Tibial artery (tissue), 4 donors: ENCODE results near the gene MAML2.

Source experiments
- DNase-seq, 2 donors: peaks; one replicate each; pipeline ENCODE4 v3.0.0-alpha.2; 2019
- H3K27ac ChIP-seq, 2 donors: fragments of 200-600 bp; sonication (generic) in 1 of 2; 1 replicate in 1 of 2; 2 replicates in 1 of 2; pipeline ENCODE4 v1.5.1; 2018 to 2019; ENCODE audit warnings: mild to moderate bottlenecking in 1 of 2
- H3K27me3 ChIP-seq, 2 donors: fragments of 200-600 bp; sonication (generic) in 1 of 2; one replicate each; pipeline versions ENCODE4 v1.5.1 to v1.6.0; 2016 to 2019
- H3K36me3 ChIP-seq, 3 donors: fragments of 200-600 bp; sonication (generic) in 2 of 3; one replicate each; pipeline ENCODE4 v1.5.1; 2016 to 2019; ENCODE audit warnings: mild to moderate bottlenecking in 2 of 3
- H3K4me1 ChIP-seq, 4 donors: fragments of 200-600 bp; sonication (generic) in 2 of 4; 1 replicate in 3 of 4; 2 replicates in 1 of 4; pipeline ENCODE4 v1.5.1; 2016 to 2019
- H3K4me3 ChIP-seq, 2 donors: fragments of 200-600 bp; sonication (generic) in 1 of 2; 1 replicate in 1 of 2; 2 replicates in 1 of 2; pipeline ENCODE4 v1.5.1; 2018 to 2019; ENCODE audit warnings: mild to moderate bottlenecking in 2 of 2
- H3K9me3 ChIP-seq, 3 donors: fragments of 200-600 bp; sonication (generic) in 1 of 3; one replicate each; pipeline ENCODE4 v1.5.1; 2016 to 2019
- CTCF ChIP-seq, 2 experiments: fragments of 200-600 bp in 1 of 2; fragments of 450-650 bp in 1 of 2; IDR thresholded peaks; one replicate each; pipeline ENCODE4 v1.5.1; 2017 to 2019; ENCODE audit warnings: antibody characterized with exemption in 2 of 2, mild to moderate bottlenecking in 1 of 2, moderate library complexity in 1 of 2
- intact Hi-C: fragments of 100-400 bp; cut with DNase I; formaldehyde crosslinking; loops from one replicate; pipeline ENCODE4 v1.15.0; 2023; ENCODE audit warnings: low total_unique reads

MAML2 gene

GRCh38 chr11:96282625-96283220, 60.3 kb downstream of the MAML2 start:
- no peaks in the 10 kb centered on the region for H3K27me3 ChIP-seq
- intact Hi-C loops, result no loop called here
- no peak for TF ChIP-seq CTCF (IDR thresholded peaks at IDR 0.05)
- no peak for DNase-seq
- no peaks in the 10 kb centered on the region for H3K9me3 ChIP-seq
- no peak overlapping the region for H3K27ac ChIP-seq
- H3K4me3 ChIP-seq, result no peak overlapping the region
- no peaks in the 10 kb centered on the region for H3K36me3 ChIP-seq
- H3K4me1 ChIP-seq, result peaks cover 0 to 26% (median 9%) of the 10 kb centered on the region in 4 donors

- Histone ChIP-seq H3K27me3 (no peaks in the 10 kb centered on the region), H3K36me3 (no peaks in the 10 kb centered on the region), H3K4me1 (peaks cover 0 to 29% (median 9%) of the 10 kb centered on the region in 4 donors), H3K4me3 (no peak overlapping the region), H3K27ac (no peak overlapping the region), H3K9me3 (no peaks in the 10 kb centered on the region)
- no peak for DNase-seq
- TF ChIP-seq CTCF (IDR thresholded peaks at IDR 0.05), result no peak
- intact Hi-C loops, result no loop called here
Observed at GRCh38 chr11:96280444-96280843, 62.6 kb downstream of the MAML2 start.

- Histone ChIP-seq H3K9me3 (no peaks in the 10 kb centered on the region), H3K27me3 (no peaks in the 10 kb centered on the region), H3K36me3 (no peaks in the 10 kb centered on the region), H3K27ac (no peak overlapping the region), H3K4me1 (peaks cover 0 to 26% (median 9%) of the 10 kb centered on the region in 4 donors), H3K4me3 (no peak overlapping the region)
- TF ChIP-seq CTCF (IDR thresholded peaks at IDR 0.05), result no peak
- intact Hi-C loops, result no loop called here
- DNase-seq, result no peak
Observed at GRCh38 chr11:96279896-96280290, 63.1 kb downstream of the MAML2 start.

GRCh38 chr11:96279018-96279895, 63.7 kb downstream of the MAML2 start:
- no peak for TF ChIP-seq CTCF (IDR thresholded peaks at IDR 0.05)
- Histone ChIP-seq H3K4me1 (peaks cover 0 to 25% (median 9%) of the 10 kb centered on the region in 4 donors), H3K36me3 (no peaks in the 10 kb centered on the region), H3K4me3 (no peak overlapping the region), H3K27me3 (no peaks in the 10 kb centered on the region), H3K27ac (no peak overlapping the region), H3K9me3 (no peaks in the 10 kb centered on the region)
- DNase-seq, result no peak
- intact Hi-C loops, result no loop called here

GRCh38 chr11:96278039-96278897, 64.7 kb downstream of the MAML2 start:
- Histone ChIP-seq H3K4me3 (no peak overlapping the region), H3K27ac (no peak overlapping the region), H3K4me1 (peaks cover 0 to 25% (median 9%) of the 10 kb centered on the region in 4 donors), H3K9me3 (no peaks in the 10 kb centered on the region), H3K36me3 (no peaks in the 10 kb centered on the region), H3K27me3 (no peaks in the 10 kb centered on the region)
- no peak for TF ChIP-seq CTCF (IDR thresholded peaks at IDR 0.05)
- DNase-seq, result no peak
- intact Hi-C loops, result no loop called here
